ENCODE data around the gene ZNF441. TPM values are rescaled to one million over a fixed set of nuclear protein-coding genes. Genes with fewer than 3 reads are reported as not detected.

ZNF441 gene
- 1 to 10 TPM; 4.5 to 5.1 TPM for total RNA-seq

GRCh38 chr19:11766597-11767591, at the start of gene ZNF441:
Gene ZNF441, plus strand, starts transcription at chr19:11767000. Its CDS starts 194 bp downstream, at chr19:11767194.
- H3K4me3 Mint-ChIP-seq = peak within 1 kb of the TSS; percentile 91
- peaks cover 8% of the 10 kb centered on the region for H3K27me3 Mint-ChIP-seq
- H3K4me1 Mint-ChIP-seq = peaks cover 5% of the 10 kb centered on the region
- H3K9me3 Mint-ChIP-seq = peaks cover 6% of the 10 kb centered on the region
- peak within 1 kb of the TSS; percentile 95 for H3K27ac Mint-ChIP-seq
- no peaks in the 10 kb centered on the region for H3K36me3 Mint-ChIP-seq (ENCODE audit: low read depth)
- peak; percentile 99 for ATAC-seq (replicated peaks)

DNA sequence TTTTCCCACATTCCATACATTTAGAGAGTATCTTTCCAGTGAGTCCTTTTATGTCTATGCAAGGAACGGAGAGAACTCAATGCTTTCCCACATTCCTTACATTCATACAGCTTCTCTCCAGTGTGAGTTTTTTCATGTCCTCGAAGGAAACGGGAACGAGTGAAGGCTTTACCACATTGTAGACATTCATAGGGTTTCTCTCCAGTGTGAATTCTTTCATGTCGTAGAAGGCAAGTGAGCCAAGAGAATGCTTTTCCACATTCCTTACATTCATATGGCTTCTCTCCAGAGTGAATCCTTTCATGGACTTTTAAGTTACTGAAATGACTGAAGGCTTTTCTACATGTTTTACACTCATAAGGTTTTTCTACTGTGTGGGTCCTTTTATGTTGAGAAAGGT, 45.1 kb upstream of the ZNF441 start:
- peaks cover 19% of the 10 kb centered on the region for H3K9me3 Mint-ChIP-seq

DNA sequence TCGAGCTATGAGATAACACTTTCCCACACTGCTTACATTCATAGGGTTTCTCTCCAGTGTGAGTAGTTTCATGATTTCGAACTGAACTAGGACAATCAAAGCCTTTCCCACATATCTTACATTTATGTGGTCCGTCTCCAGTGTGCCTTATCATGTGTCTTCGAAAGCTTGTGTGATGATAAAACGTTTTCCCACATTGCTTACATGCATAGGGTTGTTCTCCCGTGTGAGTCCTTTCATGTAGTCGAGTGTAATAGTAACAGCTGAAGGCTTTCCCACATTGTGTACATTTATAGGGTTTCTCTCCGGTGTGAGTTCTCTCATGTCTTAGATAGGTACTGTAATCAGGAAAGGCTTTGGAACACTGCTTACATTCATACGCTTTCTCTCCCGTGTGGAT, 44.4 kb upstream of the ZNF441 start:
- Mint-ChIP-seq H3K27me3 (no peaks in the 10 kb centered on the region), H3K9me3 (peaks cover 19% of the 10 kb centered on the region), H3K4me3 (no peak overlapping the region), H3K27ac (no peak overlapping the region), H3K36me3 (ENCODE audit: low read depth) (peaks cover 52% of the 10 kb centered on the region), H3K4me1 (no peaks in the 10 kb centered on the region)
- no peak for ATAC-seq (replicated peaks)

More for the DNA sequence above, 45.1 kb upstream of the ZNF441 start:
- ATAC-seq (replicated peaks) = no peak
- H3K4me3 Mint-ChIP-seq = no peak overlapping the region
- peaks cover 46% of the 10 kb centered on the region for H3K36me3 Mint-ChIP-seq (ENCODE audit: low read depth)
- no peaks in the 10 kb centered on the region for H3K27me3 Mint-ChIP-seq
- H3K27ac Mint-ChIP-seq = no peak overlapping the region
- no peaks in the 10 kb centered on the region for H3K4me1 Mint-ChIP-seq

GRCh38 chr19:11729586-11729985, 37.2 kb upstream of the ZNF441 start:
- Mint-ChIP-seq H3K9me3 (peaks cover 8% of the 10 kb centered on the region), H3K36me3 (ENCODE audit: low read depth) (peaks cover 30% of the 10 kb centered on the region), H3K4me1 (no peaks in the 10 kb centered on the region), H3K27ac (no peak overlapping the region), H3K27me3 (no peaks in the 10 kb centered on the region), H3K4me3 (no peak overlapping the region)
- no peak for ATAC-seq (replicated peaks)

DNA sequence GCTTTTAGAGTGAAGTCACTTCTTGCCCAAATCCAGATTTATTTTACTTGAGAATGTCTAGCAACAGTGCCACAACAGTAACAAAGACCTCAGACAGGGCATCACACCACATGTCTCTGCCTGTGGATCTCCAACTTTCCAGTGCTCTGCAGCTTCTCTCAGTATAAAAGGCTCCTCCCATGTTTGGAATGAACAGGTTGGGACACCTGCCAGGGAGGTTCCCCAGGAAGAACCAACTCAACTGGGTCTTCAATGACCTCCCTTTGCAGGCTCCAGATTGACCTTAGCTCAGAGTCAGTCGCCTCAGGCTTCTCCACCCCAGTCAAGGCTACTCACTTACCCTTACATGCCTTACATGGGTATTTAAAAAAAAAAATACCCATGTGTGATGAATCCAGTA, 31.4 kb upstream of the ZNF441 start:
- no peak overlapping the region for H3K27ac Mint-ChIP-seq
- ATAC-seq (replicated peaks) = no peak

GRCh38 chr19:11736696-11737095, 30.1 kb upstream of the ZNF441 start:
- Mint-ChIP-seq H3K27ac (no peak overlapping the region), H3K27me3 (no peaks in the 10 kb centered on the region), H3K36me3 (ENCODE audit: low read depth) (no peaks in the 10 kb centered on the region), H3K4me3 (peak overlapping the region; percentile 98), H3K4me1 (no peaks in the 10 kb centered on the region), H3K9me3 (no peaks in the 10 kb centered on the region)
- ATAC-seq (replicated peaks) = no peak

More for the DNA sequence above, 31.4 kb upstream of the ZNF441 start:
- Mint-ChIP-seq H3K4me3 (no peak overlapping the region), H3K27me3 (no peaks in the 10 kb centered on the region), H3K36me3 (ENCODE audit: low read depth) (peaks cover 4% of the 10 kb centered on the region), H3K4me1 (no peaks in the 10 kb centered on the region), H3K9me3 (no peaks in the 10 kb centered on the region)

GRCh38 chr19:11737964-11738745, 28.6 kb upstream of the ZNF441 start:
- peak; percentile 58 for ATAC-seq (replicated peaks)
- Mint-ChIP-seq H3K27ac (peak overlapping the region; percentile 93), H3K4me3 (peak overlapping the region; percentile 98), H3K9me3 (no peaks in the 10 kb centered on the region), H3K36me3 (ENCODE audit: low read depth) (no peaks in the 10 kb centered on the region), H3K27me3 (no peaks in the 10 kb centered on the region), H3K4me1 (no peaks in the 10 kb centered on the region)

DNA sequence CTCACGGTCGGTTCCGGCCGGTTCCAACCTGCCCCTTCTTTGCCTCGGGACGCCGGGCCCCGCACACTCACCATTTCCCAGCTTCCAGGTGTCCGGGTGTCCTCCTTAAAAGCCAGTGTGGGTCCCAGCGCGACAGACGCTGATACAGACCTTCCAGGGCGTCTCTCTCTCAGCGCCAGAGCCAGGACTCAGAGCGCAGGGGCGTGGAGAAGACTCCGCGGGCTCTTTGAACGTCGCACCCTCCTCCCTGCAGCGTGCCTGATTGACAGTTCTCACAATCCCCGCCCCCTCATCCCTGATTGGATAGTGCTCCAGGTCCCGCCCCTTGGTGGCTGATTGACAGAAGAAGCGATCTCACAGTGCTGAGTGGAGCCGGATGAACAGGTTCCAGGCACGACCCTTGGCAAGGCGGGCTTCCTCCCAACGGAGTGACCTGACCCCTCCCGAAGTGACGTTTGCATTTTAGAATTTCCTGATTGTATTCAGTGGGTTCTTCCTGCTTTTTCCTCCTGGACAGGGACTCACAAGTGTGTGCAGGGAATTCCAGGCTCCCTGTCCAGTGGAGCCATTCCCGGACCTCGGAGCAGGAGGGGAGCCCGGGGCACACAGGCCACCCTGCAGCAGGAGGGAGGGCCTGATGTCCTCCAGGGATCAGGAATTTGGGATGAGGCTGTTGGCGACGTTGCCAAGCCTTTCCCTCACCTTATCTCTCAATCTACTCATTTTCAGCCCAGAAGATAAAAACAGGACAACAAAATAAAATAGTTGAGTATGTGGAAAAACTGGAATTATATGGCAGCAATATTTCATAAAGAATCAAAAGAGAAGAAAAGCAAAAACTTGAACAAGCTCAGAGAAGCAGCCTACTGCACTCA, 27.8 kb upstream of the ZNF441 start, which contains the start of gene ZNF823:
Gene ZNF823 (minus strand): TSS at position 201 of the 875 bp plus-strand sequence. CDS start 127 bp downstream, at position 74.
- H3K4me1 Mint-ChIP-seq = no peaks in the 10 kb centered on the region
- H3K36me3 Mint-ChIP-seq (ENCODE audit: low read depth) = no peaks in the 10 kb centered on the region
- H3K9me3 Mint-ChIP-seq = peaks cover 4% of the 10 kb centered on the region
- peak; percentile 100 for ATAC-seq (replicated peaks)
- H3K4me3 Mint-ChIP-seq = peak within 1 kb of the TSS; percentile 98
- H3K27ac Mint-ChIP-seq = peak within 1 kb of the TSS; percentile 93
- no peaks in the 10 kb centered on the region for H3K27me3 Mint-ChIP-seq

DNA sequence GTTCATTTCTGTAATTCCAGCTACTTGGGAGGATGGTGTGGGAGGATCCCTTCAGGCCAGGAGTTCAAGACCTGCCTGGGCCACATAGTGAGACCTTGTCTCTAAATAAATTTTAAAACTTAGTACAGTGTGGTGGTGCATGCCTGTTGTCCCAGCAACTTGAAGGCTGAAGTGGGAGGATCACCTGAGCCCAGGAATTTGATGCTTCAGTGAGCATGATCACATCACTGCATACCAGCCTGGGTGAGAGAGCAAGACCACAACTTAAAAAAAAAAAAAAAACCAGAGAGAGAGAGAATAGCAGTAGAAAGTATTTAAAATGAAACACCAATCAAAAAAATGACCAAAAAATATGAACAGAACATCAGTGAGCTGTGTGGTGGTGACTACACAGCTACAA, 20.9 kb upstream of the ZNF441 start:
- no peak for ATAC-seq (replicated peaks)
- Mint-ChIP-seq H3K27ac (no peak overlapping the region), H3K4me1 (no peaks in the 10 kb centered on the region), H3K27me3 (no peaks in the 10 kb centered on the region), H3K36me3 (ENCODE audit: low read depth) (no peaks in the 10 kb centered on the region), H3K9me3 (peaks cover 15% of the 10 kb centered on the region), H3K4me3 (no peak overlapping the region)

- Mint-ChIP-seq H3K27ac (no peak overlapping the region), H3K9me3 (peaks cover 24% of the 10 kb centered on the region)
Observed at GRCh38 chr19:11747277-11747676, 19.5 kb upstream of the ZNF441 start.

DNA sequence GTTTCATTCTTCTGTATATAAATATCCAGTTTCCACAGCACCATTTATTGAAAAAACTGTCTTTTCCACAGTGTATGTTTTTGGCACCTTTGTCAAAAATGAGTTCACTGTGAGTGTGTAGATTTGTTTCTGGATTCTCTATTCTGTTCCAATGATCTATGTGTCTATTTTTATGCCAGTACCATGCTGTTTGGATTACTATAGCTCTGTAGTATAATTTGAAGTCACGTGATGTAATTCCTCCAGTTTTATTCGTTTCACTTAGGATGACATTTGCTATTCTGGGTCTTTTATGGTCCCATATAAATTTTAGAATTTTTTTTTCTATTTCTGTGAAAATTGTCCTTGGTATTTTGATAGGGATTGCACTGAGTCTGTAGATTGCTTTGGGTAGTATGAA, 17.0 kb upstream of the ZNF441 start:
- peaks cover 25% of the 10 kb centered on the region for H3K9me3 Mint-ChIP-seq
- H3K36me3 Mint-ChIP-seq (ENCODE audit: low read depth) = no peaks in the 10 kb centered on the region
- no peak for ATAC-seq (replicated peaks)
- H3K27ac Mint-ChIP-seq = no peak overlapping the region
- H3K27me3 Mint-ChIP-seq = peaks cover 15% of the 10 kb centered on the region
- no peaks in the 10 kb centered on the region for H3K4me1 Mint-ChIP-seq
- no peak overlapping the region for H3K4me3 Mint-ChIP-seq

More at GRCh38 chr19:11747277-11747676, 19.5 kb upstream of the ZNF441 start:
- Mint-ChIP-seq H3K4me3 (no peak overlapping the region), H3K27me3 (peaks cover 3% of the 10 kb centered on the region), H3K36me3 (ENCODE audit: low read depth) (no peaks in the 10 kb centered on the region), H3K4me1 (no peaks in the 10 kb centered on the region)
- ATAC-seq (replicated peaks) = no peak

- ATAC-seq (replicated peaks) = no peak
- H3K27ac Mint-ChIP-seq = no peak overlapping the region
- H3K9me3 Mint-ChIP-seq = peaks cover 34% of the 10 kb centered on the region
- H3K4me1 Mint-ChIP-seq = no peaks in the 10 kb centered on the region
- no peaks in the 10 kb centered on the region for H3K36me3 Mint-ChIP-seq (ENCODE audit: low read depth)
- H3K27me3 Mint-ChIP-seq = peaks cover 15% of the 10 kb centered on the region
- H3K4me3 Mint-ChIP-seq = no peak overlapping the region
Observed at GRCh38 chr19:11752244-11752736, 14.5 kb upstream of the ZNF441 start.

DNA sequence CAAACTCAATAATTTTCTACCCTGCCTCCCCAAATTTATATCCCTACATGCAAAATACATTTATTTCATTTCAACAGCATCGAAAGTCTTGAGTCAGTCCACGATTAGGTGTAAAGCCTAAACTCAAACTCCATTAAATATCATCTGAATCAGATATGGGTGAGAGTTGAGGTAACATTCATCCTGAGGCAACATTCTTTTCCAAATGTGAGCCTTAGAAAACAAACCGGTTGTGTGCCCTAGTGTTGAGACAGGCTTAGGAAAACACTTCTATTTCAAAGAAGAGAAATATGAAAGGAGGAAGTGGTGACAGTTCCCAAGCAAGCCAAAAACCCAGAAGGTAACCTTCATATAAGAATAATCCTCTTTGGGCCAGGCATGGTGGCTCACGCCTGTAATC, 12.1 kb upstream of the ZNF441 start:
- Mint-ChIP-seq H3K4me3 (no peak overlapping the region), H3K27me3 (peaks cover 18% of the 10 kb centered on the region), H3K36me3 (ENCODE audit: low read depth) (no peaks in the 10 kb centered on the region), H3K27ac (no peak overlapping the region), H3K4me1 (no peaks in the 10 kb centered on the region), H3K9me3 (peaks cover 34% of the 10 kb centered on the region)
- ATAC-seq (replicated peaks) = no peak

Measured in activated T-helper 17 cell treated with anti-CD3 and anti-CD28 coated beads, Interleukin-2, amount 50 U/mL, for 72 hours (primary cell).